Measurements from ENCODE around the gene IFT43.

Gene IFT43

GRCh38 chr14:76117789-76118484 is 132.4 kb downstream of the IFT43 start:
- no peak overlapping the region for H3K4me3 ChIP-seq (ENCODE audit: control insufficient read depth, low read depth, low read length)
- no peak for DNase-seq (ENCODE audit: low read depth)
- no peak for TF ChIP-seq CTCF (conservative IDR thresholded peaks at IDR 0.05; ENCODE audit: control insufficient read depth, insufficient read depth, low read depth, low read length)

- no peak for TF ChIP-seq CTCF (conservative IDR thresholded peaks at IDR 0.05; ENCODE audit: control insufficient read depth, insufficient read depth, low read depth, low read length)
- no peak overlapping the region for H3K4me3 ChIP-seq (ENCODE audit: control insufficient read depth, low read depth, low read length)
- no peak for DNase-seq (ENCODE audit: low read depth)
Observed at GRCh38 chr14:76118594-76118993, 133.0 kb downstream of the IFT43 start.

GRCh38 chr14:76121089-76121748 is 135.7 kb downstream of the IFT43 start:
- TF ChIP-seq CTCF (conservative IDR thresholded peaks at IDR 0.05; ENCODE audit: control insufficient read depth, insufficient read depth, low read depth, low read length) = no peak
- DNase-seq (ENCODE audit: low read depth) = no peak
- no peak overlapping the region for H3K4me3 ChIP-seq (ENCODE audit: control insufficient read depth, low read depth, low read length)

- no peak for TF ChIP-seq CTCF (conservative IDR thresholded peaks at IDR 0.05; ENCODE audit: control insufficient read depth, insufficient read depth, low read depth, low read length)
- H3K4me3 ChIP-seq (ENCODE audit: control insufficient read depth, low read depth, low read length) = no peak overlapping the region
- DNase-seq (ENCODE audit: low read depth) = no peak
Observed at GRCh38 chr14:76123426-76124225, 138.1 kb downstream of the IFT43 start.

GRCh38 chr14:76125511-76125910 is 139.9 kb downstream of the IFT43 start:
- TF ChIP-seq CTCF (conservative IDR thresholded peaks at IDR 0.05; ENCODE audit: control insufficient read depth, insufficient read depth, low read depth, low read length) = no peak
- H3K4me3 ChIP-seq (ENCODE audit: control insufficient read depth, low read depth, low read length) = no peak overlapping the region
- no peak for DNase-seq (ENCODE audit: low read depth)

GRCh38 chr14:76126076-76126475 is 140.5 kb downstream of the IFT43 start:
- no peak for DNase-seq (ENCODE audit: low read depth)
- H3K4me3 ChIP-seq (ENCODE audit: control insufficient read depth, low read depth, low read length) = no peak overlapping the region
- no peak for TF ChIP-seq CTCF (conservative IDR thresholded peaks at IDR 0.05; ENCODE audit: control insufficient read depth, insufficient read depth, low read depth, low read length)
